PC-9 (cell line): ENCODE data around the gene METRN. TPM values are rescaled to one million over a fixed set of nuclear protein-coding genes. Genes with fewer than 3 reads are reported as not detected.

Source experiments
- BruUV-seq: library from RNA; stranded (reverse); fragments of 400-500 nt; replicated peaks from 2 replicates; lab custom pipeline; 2021; lab: Mats Ljungman, UMichigan
- CTCF ChIA-PET: fragments of 300-600 bp; sonication (Branson Sonifier 250); formaldehyde crosslinking; loops from one replicate; lab custom pipeline; 2022; ENCODE audit warnings: antibody characterized with exemption; lab: Charles Lee
- POLR2A ChIA-PET: fragments of 300-600 bp; sonication (Branson Sonifier 250); formaldehyde crosslinking; loops from one replicate; lab custom pipeline; 2022; ENCODE audit warnings: antibody characterized with exemption; ENCODE audit not compliant: unreplicated experiment; lab: Charles Lee
- DNase-seq, 2 experiments: peaks; one replicate each; pipeline versions ENCODE4 v3.0.0 to v3.0.0-alpha.2; 2015 to 2022; ENCODE audit warnings: mixed read lengths in 1 of 2
- H2AFZ ChIP-seq: fragments of 200-600 bp; sonication (generic); 2 replicates; pipeline ENCODE4 v1.8.1; 2017; ENCODE audit warnings: antibody characterized with exemption
- H3F3A ChIP-seq: fragments of 200-600 bp; sonication (generic); 2 replicates; pipeline ENCODE4 v1.8.1; 2017; ENCODE audit warnings: antibody characterized with exemption, mild to moderate bottlenecking, low read depth; ENCODE audit not compliant: insufficient read depth
- H3K27ac ChIP-seq: fragments of 200-600 bp; sonication (generic); 2 replicates; pipeline ENCODE4 v1.6.1; 2016; ENCODE audit warnings: mixed run types
- H3K27me3 ChIP-seq: fragments of 200-600 bp; sonication (generic); 2 replicates; pipeline ENCODE4 v1.6.1; 2016; ENCODE audit warnings: low read depth, mixed run types; ENCODE audit not compliant: insufficient read depth
- H3K36me3 ChIP-seq: fragments of 200-600 bp; sonication (generic); 2 replicates; pipeline ENCODE4 v1.6.1; 2016; ENCODE audit warnings: low read depth, mixed run types
- H3K4me1 ChIP-seq: fragments of 200-600 bp; sonication (generic); replicated peaks from 2 replicates; pipeline ENCODE4 v1.6.1; 2016; ENCODE audit warnings: mixed run types; ENCODE audit not compliant: insufficient read depth
- H3K4me2 ChIP-seq: fragments of 200-600 bp; sonication (generic); 2 replicates; pipeline ENCODE4 v1.6.1; 2017; ENCODE audit warnings: mixed run types
- H3K4me3 ChIP-seq: fragments of 200-600 bp; sonication (generic); 2 replicates; pipeline ENCODE4 v1.6.1; 2016; ENCODE audit warnings: mixed run types
- H3K79me2 ChIP-seq: fragments of 200-600 bp; sonication (generic); 2 replicates; pipeline ENCODE4 v1.6.1; 2017; ENCODE audit warnings: low read depth, mixed run types
- H3K9me2 ChIP-seq: fragments of 200-600 bp; sonication (generic); 2 replicates; pipeline ENCODE4 v1.8.1; 2017; ENCODE audit warnings: mild to moderate bottlenecking; ENCODE audit not compliant: insufficient read depth
- H3K9me3 ChIP-seq: fragments of 200-600 bp; sonication (generic); 2 replicates; pipeline ENCODE4 v1.8.1; 2016; ENCODE audit warnings: low read depth; ENCODE audit not compliant: insufficient read depth
- H4K20me1 ChIP-seq: fragments of 200-600 bp; sonication (generic); 2 replicates; pipeline ENCODE4 v1.8.1; 2017; ENCODE audit not compliant: insufficient read depth
- CTCF ChIP-seq: fragments of 200-600 bp; sonication (generic); conservative IDR thresholded peaks from 2 replicates; pipeline ENCODE4 v1.6.1; 2017; ENCODE audit warnings: mixed run types, antibody characterized with exemption, mild to moderate bottlenecking, moderate library complexity
- EZH2 ChIP-seq: fragments of 200-600 bp; sonication (generic); IDR thresholded peaks from 2 replicates; pipeline ENCODE4 v1.8.0; 2017; ENCODE audit warnings: antibody characterized with exemption, low read depth
- intact Hi-C: fragments of 100-400 bp; cut with micrococcal nuclease; formaldehyde crosslinking; loops from one replicate; pipeline ENCODE4 v1.10.0; 2022; ENCODE audit not compliant: unreplicated experiment
- total RNA-seq: library from RNA; stranded (reverse); gene quantifications from 2 replicates; pipeline ENCODE4 v1.2.3, GENCODE V29; 2021

METRN gene
- total RNA-seq, 1 experiment from 2014 or later, result 77.5 TPM

GRCh38 chr16:763369-764183 lies 48.7 kb downstream of the METRN start:
- TF ChIP-seq CTCF (no peak), EZH2 (no peak)
- H3K4me3 ChIP-seq, result no peak overlapping the region
- no peaks in the 10 kb centered on the region for H3K36me3 ChIP-seq
- ChIA-PET POLR2A (no interaction called here), CTCF (interaction anchor here (1.2 kb wide), 1 partner anchor 22 kb away, joined by 3 read pairs; the partner anchor contains the start of gene CIAO3)
- peaks cover 16% of the 10 kb centered on the region for H3K4me1 ChIP-seq
- H3K27ac ChIP-seq, result no peak overlapping the region
- no peak overlapping the region for H2AFZ ChIP-seq
- H3K9me3 ChIP-seq, result no peaks in the 10 kb centered on the region
- BruUV-seq, result no TSS peak
- no peaks in the 10 kb centered on the region for H4K20me1 ChIP-seq
- no peaks in the 10 kb centered on the region for H3K79me2 ChIP-seq
- no peak for DNase-seq
- no peaks in the 10 kb centered on the region for H3K27me3 ChIP-seq
- H3K4me2 ChIP-seq, result no peak overlapping the region
- no peaks in the 10 kb centered on the region for H3K9me2 ChIP-seq
- H3F3A ChIP-seq, result peaks cover 4% of the 10 kb centered on the region; the same call in 1 of the 2 replicates
- intact Hi-C loops, result no loop called here

GRCh38 chr16:764184-764750 lies 49.3 kb downstream of the METRN start:
- peaks cover 4% of the 10 kb centered on the region; the same call in 1 of the 2 replicates for H3F3A ChIP-seq
- no peak for DNase-seq
- H2AFZ ChIP-seq, result no peak overlapping the region
- no peak overlapping the region for H3K4me2 ChIP-seq
- H3K9me2 ChIP-seq, result no peaks in the 10 kb centered on the region
- H3K27me3 ChIP-seq, result no peaks in the 10 kb centered on the region
- H3K36me3 ChIP-seq, result no peaks in the 10 kb centered on the region
- ChIA-PET CTCF (no interaction called here), POLR2A (no interaction called here)
- no peaks in the 10 kb centered on the region for H3K79me2 ChIP-seq
- H3K27ac ChIP-seq, result no peak overlapping the region
- H3K4me3 ChIP-seq, result no peak overlapping the region
- BruUV-seq, result no TSS peak
- TF ChIP-seq EZH2 (no peak), CTCF (no peak)
- no peaks in the 10 kb centered on the region for H3K9me3 ChIP-seq
- H4K20me1 ChIP-seq, result no peaks in the 10 kb centered on the region
- H3K4me1 ChIP-seq, result peaks cover 16% of the 10 kb centered on the region
- intact Hi-C loops, result no loop called here

- no peak overlapping the region for H3K4me3 ChIP-seq
- H3K27ac ChIP-seq, result no peak overlapping the region
- H3K36me3 ChIP-seq, result no peaks in the 10 kb centered on the region
- peaks cover 4% of the 10 kb centered on the region; the same call in 1 of the 2 replicates for H3F3A ChIP-seq
- H3K79me2 ChIP-seq, result no peaks in the 10 kb centered on the region
- no peaks in the 10 kb centered on the region for H3K27me3 ChIP-seq
- no peak overlapping the region for H3K4me2 ChIP-seq
- ChIA-PET POLR2A (no interaction called here), CTCF (no interaction called here)
- no peak overlapping the region for H2AFZ ChIP-seq
- BruUV-seq, result no TSS peak
- H3K4me1 ChIP-seq, result peaks cover 16% of the 10 kb centered on the region
- H3K9me3 ChIP-seq, result no peaks in the 10 kb centered on the region
- DNase-seq, result no peak
- TF ChIP-seq EZH2, result no peak
- no peak for TF ChIP-seq CTCF
- H4K20me1 ChIP-seq, result no peaks in the 10 kb centered on the region
- H3K9me2 ChIP-seq, result no peaks in the 10 kb centered on the region
- intact Hi-C loops, result no loop called here
Measured at GRCh38 chr16:764848-765487, 50.0 kb downstream of the METRN start.
